Activated T-cell treated with anti-CD3 and anti-CD28 coated beads, Interleukin-2, amount 50 U/mL, for 24 hours (primary cell): Measurements from ENCODE around the gene ZFYVE28.

Experiments
- DNase-seq: peaks from one replicate; pipeline ENCODE4 v3.0.0-alpha.2; 2020
- H3K27ac Mint-ChIP-seq: 2 replicates; pipeline ENCODE4 v1.8.0; 2020; ENCODE audit warnings: mild to moderate bottlenecking, mixed read lengths
- H3K27me3 Mint-ChIP-seq: 2 replicates; pipeline ENCODE4 v1.8.0; 2020; ENCODE audit warnings: mixed read lengths
- H3K36me3 Mint-ChIP-seq: 2 replicates; pipeline ENCODE4 v1.8.0; 2020; ENCODE audit warnings: low read depth, mixed read lengths
- H3K4me1 Mint-ChIP-seq: 2 replicates; pipeline ENCODE4 v1.8.0; 2020; ENCODE audit warnings: low read depth, mixed read lengths
- H3K4me3 Mint-ChIP-seq: 2 replicates; pipeline ENCODE4 v1.8.0; 2020; ENCODE audit warnings: mild to moderate bottlenecking, moderate library complexity, mixed read lengths
- H3K9me3 Mint-ChIP-seq: 2 replicates; pipeline ENCODE4 v1.8.0; 2020; ENCODE audit warnings: mixed read lengths

ZFYVE28 gene

DNA sequence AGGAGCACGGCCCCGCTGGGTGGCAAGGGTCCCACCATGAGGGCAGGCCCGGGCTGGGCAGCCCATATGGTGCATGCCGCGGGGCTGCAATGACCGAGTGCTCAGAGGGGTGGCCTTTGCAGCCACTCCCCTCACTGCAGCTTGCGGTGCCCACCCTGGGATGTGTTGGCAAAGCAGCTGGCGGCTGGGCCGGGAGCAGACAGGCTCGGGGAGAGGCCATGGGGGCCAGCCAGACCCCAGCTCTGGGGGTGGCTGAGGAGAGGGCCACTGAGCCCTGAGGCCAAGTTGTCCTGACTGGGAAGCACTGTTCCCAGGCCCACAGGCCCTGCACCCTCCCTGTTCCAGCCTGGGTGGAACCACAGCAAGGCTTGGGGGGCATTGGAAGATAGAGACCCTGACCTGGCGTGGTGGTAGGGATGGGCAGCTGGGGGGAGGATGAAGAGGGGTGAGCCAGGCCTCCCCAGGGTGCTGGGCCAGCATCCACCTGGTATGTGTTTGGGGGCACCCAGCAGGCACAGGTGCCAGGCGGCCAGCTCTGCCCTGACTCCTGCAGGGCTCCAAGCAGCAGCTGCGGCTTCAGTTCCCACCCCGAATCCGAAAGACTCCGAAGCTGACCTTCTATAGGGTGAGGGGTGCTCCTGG lies 32.1 kb upstream of the ZFYVE28 start:
- no peak overlapping the region for H3K27ac Mint-ChIP-seq
- no peaks in the 10 kb centered on the region for H3K9me3 Mint-ChIP-seq
- H3K4me1 Mint-ChIP-seq: no peaks in the 10 kb centered on the region
- no peak overlapping the region for H3K4me3 Mint-ChIP-seq
- H3K27me3 Mint-ChIP-seq: no peaks in the 10 kb centered on the region
- no peaks in the 10 kb centered on the region for H3K36me3 Mint-ChIP-seq
- DNase-seq: no peak

DNA sequence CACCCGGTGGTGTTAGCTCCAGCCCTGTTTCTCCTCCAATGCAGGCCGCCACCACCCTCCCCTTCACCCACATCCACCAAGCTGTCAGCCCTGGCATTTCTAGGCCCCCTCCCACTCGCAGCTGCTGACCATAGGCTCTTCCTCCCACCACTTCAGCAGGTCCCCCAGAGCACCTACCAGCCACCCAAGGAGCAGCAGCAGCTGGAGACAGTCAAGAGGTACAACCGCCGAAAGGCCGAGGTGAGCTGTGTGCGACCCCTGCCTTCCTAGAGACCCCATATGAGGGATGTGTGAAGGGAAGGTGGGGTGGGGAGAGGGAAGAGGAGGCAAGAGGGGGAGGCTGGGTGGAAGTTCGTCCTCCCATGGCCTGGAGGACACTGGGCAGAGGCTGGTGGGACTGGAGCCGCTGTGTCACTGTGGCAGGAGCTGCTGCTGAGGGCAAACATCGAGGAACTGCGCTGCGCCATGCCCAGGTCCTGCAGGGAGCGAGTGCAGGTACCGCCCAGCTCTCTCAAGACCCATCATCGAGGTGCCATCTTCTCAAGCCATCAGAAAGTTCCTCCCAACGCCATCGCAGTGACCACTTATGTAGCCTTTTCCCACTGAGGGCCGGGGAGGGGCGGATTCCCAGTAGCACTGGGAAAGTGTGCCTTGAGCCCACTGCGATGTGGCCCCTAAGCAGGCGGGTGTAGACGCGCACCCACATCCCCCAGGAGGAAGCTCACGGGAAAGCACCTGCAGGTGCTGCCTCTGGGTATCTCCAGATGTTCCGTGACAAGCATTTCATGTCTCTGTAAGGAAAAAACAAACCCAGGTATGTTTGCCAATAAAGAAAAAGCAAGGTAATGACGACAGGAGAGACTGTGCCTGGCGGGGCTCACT lies 31.3 kb upstream of the ZFYVE28 start:
- no peak overlapping the region for H3K27ac Mint-ChIP-seq
- H3K36me3 Mint-ChIP-seq: no peaks in the 10 kb centered on the region
- no peaks in the 10 kb centered on the region for H3K27me3 Mint-ChIP-seq

DNA sequence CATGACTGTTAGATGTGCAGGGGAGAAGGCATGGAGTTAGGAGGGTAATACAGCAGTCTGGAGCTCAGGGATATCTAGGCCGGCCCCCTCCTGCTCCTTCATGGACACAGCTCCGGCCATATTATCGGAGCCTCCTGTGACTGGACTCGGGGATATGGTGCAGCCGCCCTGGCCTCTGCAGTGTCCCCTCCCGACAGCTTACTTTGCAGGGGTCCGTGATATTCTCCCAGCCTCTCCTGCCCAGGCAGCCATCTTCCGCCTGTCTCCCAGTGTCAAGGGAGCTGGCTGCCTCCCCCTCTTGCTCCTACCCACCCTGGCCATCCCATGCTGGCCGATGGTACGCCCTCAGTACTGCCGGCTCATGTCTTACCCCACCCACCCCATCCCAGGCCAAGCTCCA lies 30.6 kb upstream of the ZFYVE28 start:
- Mint-ChIP-seq H3K36me3 (no peaks in the 10 kb centered on the region), H3K4me1 (no peaks in the 10 kb centered on the region), H3K4me3 (no peak overlapping the region), H3K27me3 (no peaks in the 10 kb centered on the region), H3K27ac (no peak overlapping the region), H3K9me3 (no peaks in the 10 kb centered on the region)
- no peak for DNase-seq

More for the DNA sequence above, 31.3 kb upstream of the ZFYVE28 start:
- H3K4me1 Mint-ChIP-seq: no peaks in the 10 kb centered on the region
- no peak overlapping the region for H3K4me3 Mint-ChIP-seq
- H3K9me3 Mint-ChIP-seq: no peaks in the 10 kb centered on the region
- no peak for DNase-seq

DNA sequence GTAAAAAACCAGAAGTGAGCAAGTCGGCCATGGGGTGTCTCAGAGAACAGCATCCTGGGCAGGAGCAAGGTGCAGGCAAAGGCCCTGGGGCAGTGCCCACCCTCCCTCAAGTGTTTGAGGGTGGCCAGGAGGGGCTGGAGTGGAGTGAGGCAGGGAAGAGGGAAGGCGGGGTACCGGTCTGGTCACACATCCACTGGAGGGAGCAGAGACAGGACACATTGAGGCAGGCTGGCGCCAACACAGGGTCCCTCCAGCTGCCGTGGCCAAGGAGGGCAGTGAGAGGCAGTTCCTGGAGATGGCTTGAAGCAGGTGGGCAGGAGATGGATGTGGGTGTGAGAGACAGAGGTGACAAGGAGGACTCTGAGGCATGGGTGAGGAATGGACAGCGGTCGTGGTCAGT lies 30.1 kb upstream of the ZFYVE28 start:
- H3K36me3 Mint-ChIP-seq: no peaks in the 10 kb centered on the region
- no peaks in the 10 kb centered on the region for H3K27me3 Mint-ChIP-seq
- H3K27ac Mint-ChIP-seq: no peak overlapping the region
- no peaks in the 10 kb centered on the region for H3K4me1 Mint-ChIP-seq
- no peak for DNase-seq
- H3K9me3 Mint-ChIP-seq: no peaks in the 10 kb centered on the region
- H3K4me3 Mint-ChIP-seq: no peak overlapping the region

GRCh38 chr4:2446656-2447564 lies 28.5 kb upstream of the ZFYVE28 start:
- Mint-ChIP-seq H3K4me1 (no peaks in the 10 kb centered on the region), H3K27me3 (no peaks in the 10 kb centered on the region), H3K9me3 (no peaks in the 10 kb centered on the region), H3K27ac (no peak overlapping the region), H3K4me3 (no peak overlapping the region), H3K36me3 (no peaks in the 10 kb centered on the region)
- no peak for DNase-seq

GRCh38 chr4:2445571-2445970 lies 27.1 kb upstream of the ZFYVE28 start:
- Mint-ChIP-seq H3K27ac (no peak overlapping the region), H3K4me3 (no peak overlapping the region), H3K4me1 (peaks cover 4% of the 10 kb centered on the region), H3K36me3 (no peaks in the 10 kb centered on the region), H3K27me3 (no peaks in the 10 kb centered on the region), H3K9me3 (no peaks in the 10 kb centered on the region)
- DNase-seq: no peak

GRCh38 chr4:2445130-2445529 lies 26.7 kb upstream of the ZFYVE28 start:
- H3K27ac Mint-ChIP-seq: no peak overlapping the region
- no peaks in the 10 kb centered on the region for H3K9me3 Mint-ChIP-seq
- no peaks in the 10 kb centered on the region for H3K27me3 Mint-ChIP-seq
- no peaks in the 10 kb centered on the region for H3K36me3 Mint-ChIP-seq
- H3K4me3 Mint-ChIP-seq: no peak overlapping the region
- DNase-seq: no peak
- peaks cover 4% of the 10 kb centered on the region for H3K4me1 Mint-ChIP-seq

GRCh38 chr4:2443956-2444740 lies 25.7 kb upstream of the ZFYVE28 start:
- Mint-ChIP-seq H3K27me3 (no peaks in the 10 kb centered on the region), H3K27ac (no peak overlapping the region), H3K9me3 (no peaks in the 10 kb centered on the region), H3K36me3 (no peaks in the 10 kb centered on the region), H3K4me3 (no peak overlapping the region), H3K4me1 (peaks cover 7% of the 10 kb centered on the region)
- no peak for DNase-seq

GRCh38 chr4:2443061-2443730 lies 24.8 kb upstream of the ZFYVE28 start:
- Mint-ChIP-seq H3K9me3 (no peaks in the 10 kb centered on the region), H3K4me1 (peaks cover 7% of the 10 kb centered on the region), H3K27ac (no peak overlapping the region), H3K4me3 (no peak overlapping the region), H3K36me3 (no peaks in the 10 kb centered on the region), H3K27me3 (no peaks in the 10 kb centered on the region)
- DNase-seq: no peak

DNA sequence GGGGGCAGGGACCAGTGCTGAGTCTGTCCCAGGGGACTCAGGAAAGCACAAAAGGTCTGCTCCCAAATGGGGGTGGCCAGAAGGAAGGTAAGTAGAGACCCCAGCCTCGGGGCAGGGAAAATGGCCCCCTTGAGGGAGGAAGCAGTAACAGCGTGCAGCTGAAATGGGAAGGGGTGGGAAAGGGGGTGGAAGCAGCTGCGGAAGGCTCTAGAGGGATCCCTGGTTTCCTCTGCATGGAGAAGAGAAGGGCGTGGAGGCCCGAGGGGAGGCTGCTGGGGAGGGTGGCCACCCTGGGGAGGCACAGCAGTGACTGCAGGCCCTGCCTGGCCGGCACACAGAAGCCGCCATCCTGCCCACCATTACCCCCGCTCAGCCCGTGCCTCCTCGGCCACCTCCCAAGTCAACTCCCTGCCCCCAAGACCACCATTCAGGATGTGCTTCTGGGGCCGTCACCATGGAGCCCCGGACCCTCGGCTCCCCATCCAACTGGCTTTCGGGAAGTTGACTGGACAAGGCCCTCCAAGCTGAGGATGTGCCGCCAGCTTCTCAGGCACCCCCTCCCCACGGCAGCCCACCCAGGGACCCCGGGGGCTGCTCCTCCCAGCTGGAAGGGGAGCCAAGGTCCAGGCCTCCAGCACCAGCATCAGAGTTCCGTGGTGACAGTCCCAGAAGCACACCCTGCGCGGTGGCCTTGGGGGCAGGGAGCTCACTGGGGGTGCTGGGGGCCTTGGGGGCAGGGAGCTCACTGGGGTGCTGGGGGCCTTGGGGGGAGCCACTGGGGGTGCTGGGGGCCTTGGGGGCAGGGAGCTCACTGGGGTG lies 23.9 kb upstream of the ZFYVE28 start:
- Mint-ChIP-seq H3K36me3 (no peaks in the 10 kb centered on the region), H3K27ac (no peak overlapping the region), H3K4me3 (no peak overlapping the region), H3K4me1 (peaks cover 7% of the 10 kb centered on the region), H3K27me3 (no peaks in the 10 kb centered on the region), H3K9me3 (no peaks in the 10 kb centered on the region)
- no peak for DNase-seq

- Mint-ChIP-seq H3K36me3 (no peaks in the 10 kb centered on the region), H3K4me1 (peaks cover 7% of the 10 kb centered on the region), H3K4me3 (no peak overlapping the region), H3K27ac (no peak overlapping the region), H3K27me3 (no peaks in the 10 kb centered on the region), H3K9me3 (no peaks in the 10 kb centered on the region)
- peak; percentile 80 for DNase-seq
Measured at GRCh38 chr4:2441393-2442174, 23.1 kb upstream of the ZFYVE28 start.

DNA sequence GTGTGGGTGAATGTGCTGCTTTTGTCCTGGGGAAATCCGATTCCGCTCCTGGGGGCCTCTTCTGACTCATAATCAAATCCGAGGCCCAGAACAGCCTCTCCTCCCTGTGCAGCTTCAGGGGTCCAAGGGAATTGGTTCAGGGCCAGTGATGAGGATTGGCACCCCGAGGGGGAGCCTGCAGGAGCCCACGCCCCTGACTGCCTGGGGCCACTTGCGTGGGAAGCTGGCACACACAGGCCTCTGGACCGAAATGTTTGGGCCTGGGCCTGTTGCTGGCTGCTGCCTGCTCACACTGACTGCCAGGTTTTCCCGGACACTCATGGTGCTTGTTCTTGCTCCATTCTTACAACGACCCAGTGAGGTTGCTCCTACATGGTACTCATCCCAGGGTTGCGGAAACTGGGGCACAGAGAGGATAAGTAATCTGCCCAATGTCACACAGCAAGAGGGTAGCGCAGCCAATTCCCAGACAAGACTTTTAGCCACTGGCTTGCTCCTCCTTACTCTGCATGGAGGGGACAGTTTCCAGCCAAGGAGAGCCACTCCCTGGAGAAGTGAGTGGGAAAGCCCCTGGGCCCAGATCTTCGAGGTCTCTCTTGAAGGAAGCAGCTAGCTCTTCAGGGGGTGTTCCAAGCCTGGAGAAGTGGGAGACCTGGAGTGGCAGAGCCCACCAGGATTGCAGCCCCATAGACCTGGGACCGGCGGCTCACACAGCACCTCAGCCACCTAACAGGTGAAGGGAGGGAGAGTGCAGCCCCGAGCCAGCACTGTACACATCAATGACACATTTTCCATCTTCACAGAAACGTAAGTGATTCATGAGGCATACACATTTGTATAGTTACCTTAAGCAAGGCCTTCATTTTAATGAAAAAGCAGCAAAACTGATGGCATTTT lies 20.6 kb upstream of the ZFYVE28 start:
- no peak for DNase-seq
- Mint-ChIP-seq H3K27ac (no peak overlapping the region), H3K9me3 (no peaks in the 10 kb centered on the region), H3K27me3 (no peaks in the 10 kb centered on the region), H3K36me3 (no peaks in the 10 kb centered on the region), H3K4me3 (no peak overlapping the region), H3K4me1 (peaks cover 7% of the 10 kb centered on the region)
